ENCODE results near the gene PALMD.

Gene PALMD

GRCh38 chr1:99677416-99677815, 31.5 kb downstream of the PALMD start:
- no peak overlapping the region for H3K4me3 ChIP-seq (ENCODE audit: low read length)
- TF ChIP-seq ZNF274 (IDR thresholded peaks at IDR 0.05; ENCODE audit: low read depth, low read length) = no peak

GRCh38 chr1:99680270-99680669, 34.4 kb downstream of the PALMD start:
- no peak overlapping the region for H3K4me3 ChIP-seq (ENCODE audit: low read length)
- TF ChIP-seq ZNF274 (IDR thresholded peaks at IDR 0.05; ENCODE audit: low read depth, low read length) = no peak

GRCh38 chr1:99681583-99681982, 35.7 kb downstream of the PALMD start:
- TF ChIP-seq ZNF274 (IDR thresholded peaks at IDR 0.05; ENCODE audit: low read depth, low read length) = no peak
- no peak overlapping the region for H3K4me3 ChIP-seq (ENCODE audit: low read length)

GRCh38 chr1:99682291-99682751, 36.4 kb downstream of the PALMD start:
- TF ChIP-seq ZNF274 (IDR thresholded peaks at IDR 0.05; ENCODE audit: low read depth, low read length) = no peak
- no peak overlapping the region for H3K4me3 ChIP-seq (ENCODE audit: low read length)

GRCh38 chr1:99685516-99686180, 39.7 kb downstream of the PALMD start:
- no peak for TF ChIP-seq ZNF274 (IDR thresholded peaks at IDR 0.05; ENCODE audit: low read depth, low read length)
- no peak overlapping the region for H3K4me3 ChIP-seq (ENCODE audit: low read length)

- no peak for TF ChIP-seq ZNF274 (IDR thresholded peaks at IDR 0.05; ENCODE audit: low read depth, low read length)
- H3K4me3 ChIP-seq (ENCODE audit: low read length) = no peak overlapping the region
These were observed 45.3 kb downstream of the PALMD start for GRCh38 chr1:99691175-99691574.

GRCh38 chr1:99696616-99697015, 50.7 kb downstream of the PALMD start:
- no peak for TF ChIP-seq ZNF274 (IDR thresholded peaks at IDR 0.05; ENCODE audit: low read depth, low read length)
- H3K4me3 ChIP-seq (ENCODE audit: low read length) = no peak overlapping the region

- no peak for TF ChIP-seq ZNF274 (IDR thresholded peaks at IDR 0.05; ENCODE audit: low read depth, low read length)
- H3K4me3 ChIP-seq (ENCODE audit: low read length) = no peak overlapping the region
These were observed 51.7 kb downstream of the PALMD start for GRCh38 chr1:99697580-99697979.

- no peak for TF ChIP-seq ZNF274 (IDR thresholded peaks at IDR 0.05; ENCODE audit: low read depth, low read length)
- H3K4me3 ChIP-seq (ENCODE audit: low read length) = no peak overlapping the region
These were observed 54.1 kb downstream of the PALMD start for GRCh38 chr1:99700020-99700419.

- no peak overlapping the region for H3K4me3 ChIP-seq (ENCODE audit: low read length)
- no peak for TF ChIP-seq ZNF274 (IDR thresholded peaks at IDR 0.05; ENCODE audit: low read depth, low read length)
These were observed 56.3 kb downstream of the PALMD start for GRCh38 chr1:99702221-99702620.

- no peak for TF ChIP-seq ZNF274 (IDR thresholded peaks at IDR 0.05; ENCODE audit: low read depth, low read length)
- no peak overlapping the region for H3K4me3 ChIP-seq (ENCODE audit: low read length)
These were observed 58.5 kb downstream of the PALMD start for GRCh38 chr1:99704356-99704816.

- no peak for TF ChIP-seq ZNF274 (IDR thresholded peaks at IDR 0.05; ENCODE audit: low read depth, low read length)
- no peak overlapping the region for H3K4me3 ChIP-seq (ENCODE audit: low read length)
These were observed 59.5 kb downstream of the PALMD start for GRCh38 chr1:99705385-99705784.

- TF ChIP-seq ZNF274 (IDR thresholded peaks at IDR 0.05; ENCODE audit: low read depth, low read length) = no peak
- no peak overlapping the region for H3K4me3 ChIP-seq (ENCODE audit: low read length)
These were observed 61.7 kb downstream of the PALMD start for GRCh38 chr1:99707535-99708142.

- no peak for TF ChIP-seq ZNF274 (IDR thresholded peaks at IDR 0.05; ENCODE audit: low read depth, low read length)
- no peak overlapping the region for H3K4me3 ChIP-seq (ENCODE audit: low read length)
These were observed 65.1 kb downstream of the PALMD start for GRCh38 chr1:99710994-99711393.

- no peak overlapping the region for H3K4me3 ChIP-seq (ENCODE audit: low read length)
- TF ChIP-seq ZNF274 (IDR thresholded peaks at IDR 0.05; ENCODE audit: low read depth, low read length) = no peak
These were observed 67.1 kb downstream of the PALMD start for GRCh38 chr1:99713006-99713405.
